Glomerular visceral epithelial cell (primary cell): Measurements from ENCODE around the gene PLIN1.

Source experiments
- DNase-seq: peaks from one replicate; pipeline ENCODE4 v3.0.0-alpha.2; 2016; ENCODE audit errors: extremely low spot score

PLIN1 gene

DNA sequence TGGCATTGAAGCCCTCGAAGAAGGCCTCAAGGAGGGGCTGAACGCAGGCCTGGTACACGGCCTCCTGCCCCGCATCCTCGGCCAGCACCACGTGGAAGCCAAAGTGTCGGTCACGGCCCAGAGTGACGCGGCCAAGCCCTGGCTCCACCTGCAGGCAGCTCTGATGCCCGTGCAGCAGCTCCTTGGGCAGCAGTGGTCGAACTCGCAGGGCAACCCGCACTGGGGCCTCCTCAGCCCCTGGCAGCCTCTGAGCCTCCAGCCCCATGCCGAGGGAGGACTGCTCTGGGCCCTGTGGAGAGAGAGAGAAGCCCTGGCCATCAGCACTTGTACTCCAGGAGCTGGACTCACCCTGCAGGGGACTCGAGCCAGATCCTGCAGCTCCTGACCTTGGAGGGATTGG lies 26.5 kb downstream of the PLIN1 start:
- DNase-seq = no peak

DNA sequence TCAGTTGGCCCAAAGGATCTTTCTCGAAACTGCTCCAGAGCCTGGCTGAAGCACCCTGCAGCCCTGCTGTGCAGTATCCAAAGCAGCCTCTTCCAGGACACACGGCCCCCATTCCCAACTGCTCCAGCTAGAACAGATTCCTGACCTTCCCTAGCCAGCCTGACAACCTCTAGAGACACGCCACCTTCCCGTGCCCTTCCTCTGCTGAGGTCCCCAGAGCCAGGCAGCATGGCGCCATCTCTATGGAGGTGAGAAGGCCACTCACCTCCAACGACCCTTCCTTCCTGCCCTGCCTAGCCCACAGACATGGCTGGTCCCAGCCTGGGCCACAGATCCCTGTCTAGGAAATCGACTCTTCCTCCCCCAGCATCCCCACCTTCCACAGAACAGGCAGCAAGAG lies 27.0 kb downstream of the PLIN1 start:
- DNase-seq = no peak

DNA sequence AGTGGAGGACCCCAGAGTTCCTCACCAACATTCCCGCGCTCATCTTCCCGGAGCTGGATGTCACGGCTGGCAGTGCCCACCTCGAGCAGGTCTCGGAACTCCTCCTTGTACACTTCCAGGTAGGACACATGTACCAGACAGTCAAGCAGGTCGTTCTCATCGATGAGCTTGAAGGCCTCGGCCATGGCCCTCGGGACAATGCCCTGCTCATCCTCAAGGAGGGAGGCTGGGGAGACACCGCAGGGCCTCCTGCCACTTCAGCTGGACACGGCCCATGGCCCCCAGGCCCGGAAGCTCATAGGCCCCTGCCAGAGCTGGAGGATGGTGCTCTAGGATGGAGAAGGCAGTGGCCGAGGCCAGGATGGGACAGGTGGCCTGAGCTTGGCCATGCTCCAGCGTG lies 29.5 kb downstream of the PLIN1 start:
- no peak for DNase-seq

DNA sequence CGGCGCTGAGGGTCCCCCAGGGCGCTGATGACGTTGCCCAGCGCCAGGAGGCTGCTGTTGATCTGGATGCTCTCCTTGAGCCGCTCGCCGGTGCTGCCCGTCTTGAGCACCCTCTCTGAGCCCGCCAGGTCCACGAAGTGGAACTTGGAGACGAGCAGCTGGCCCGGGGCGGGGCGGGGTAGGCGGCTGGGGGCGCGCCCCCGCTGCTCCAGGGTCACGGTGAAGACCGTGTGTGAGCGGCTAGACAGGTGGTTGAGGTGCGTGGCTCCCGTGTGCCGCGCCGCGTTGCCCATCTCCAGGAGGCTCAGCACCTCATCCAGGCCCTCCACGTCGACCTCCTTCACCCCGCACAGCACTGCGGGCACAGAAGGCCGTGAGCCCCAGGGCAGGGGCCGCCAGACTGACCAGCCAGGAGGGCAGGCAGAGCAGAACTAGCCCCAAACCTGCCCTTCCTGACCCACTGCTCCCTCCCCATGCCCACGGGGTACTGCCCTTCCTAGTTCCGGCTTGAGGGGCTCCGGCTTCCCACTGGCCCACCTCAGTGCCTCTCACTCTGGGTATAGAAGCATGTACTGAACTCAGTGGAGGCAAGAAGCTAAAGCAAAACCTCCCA lies 30.0 kb downstream of the PLIN1 start:
- DNase-seq = no peak

DNA sequence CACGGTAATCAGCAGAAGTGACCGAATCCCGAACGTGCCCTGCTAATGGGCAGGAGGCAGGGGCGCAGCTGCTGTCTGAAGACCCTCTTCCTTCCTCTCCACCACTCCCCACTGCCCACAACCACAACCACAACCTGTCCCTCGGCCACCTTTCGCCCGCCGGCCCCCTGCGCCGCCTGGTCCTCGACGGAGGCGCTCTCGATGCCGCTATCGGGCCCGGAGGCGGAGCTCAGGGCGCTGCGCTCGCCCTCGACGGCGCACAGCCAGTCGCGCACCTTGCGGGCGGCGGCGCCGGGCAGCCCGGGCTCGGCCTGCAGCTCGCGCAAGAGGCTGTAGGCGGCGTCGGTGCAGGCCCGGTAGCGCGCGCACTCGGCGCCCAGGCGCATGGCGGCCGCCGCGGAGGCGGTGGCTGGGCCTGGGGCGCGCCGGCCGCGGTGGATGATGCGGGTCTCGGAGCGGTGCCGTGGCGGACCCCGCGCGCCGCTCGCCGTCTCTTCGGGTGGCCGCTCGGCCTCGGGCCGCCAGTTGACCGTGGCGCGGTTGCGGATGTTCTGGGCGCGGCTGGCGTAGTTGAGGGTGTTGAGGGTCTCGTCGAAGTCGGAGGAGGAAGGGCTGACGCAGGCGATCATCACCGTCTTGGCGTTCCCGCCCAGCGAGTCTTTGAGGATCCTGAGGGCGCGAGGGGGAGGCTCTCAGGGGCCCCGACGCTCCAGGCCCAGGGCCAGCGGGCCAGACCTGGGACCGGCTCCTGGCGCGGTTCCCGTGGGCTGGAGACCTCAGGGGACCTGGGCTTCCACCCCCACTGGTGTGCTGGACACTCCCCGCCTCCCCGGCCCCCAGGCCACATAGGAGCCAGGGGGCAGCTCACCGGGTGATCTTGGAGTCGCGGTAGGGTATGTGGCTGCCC lies 30.8 kb downstream of the PLIN1 start:
- no peak for DNase-seq

DNA sequence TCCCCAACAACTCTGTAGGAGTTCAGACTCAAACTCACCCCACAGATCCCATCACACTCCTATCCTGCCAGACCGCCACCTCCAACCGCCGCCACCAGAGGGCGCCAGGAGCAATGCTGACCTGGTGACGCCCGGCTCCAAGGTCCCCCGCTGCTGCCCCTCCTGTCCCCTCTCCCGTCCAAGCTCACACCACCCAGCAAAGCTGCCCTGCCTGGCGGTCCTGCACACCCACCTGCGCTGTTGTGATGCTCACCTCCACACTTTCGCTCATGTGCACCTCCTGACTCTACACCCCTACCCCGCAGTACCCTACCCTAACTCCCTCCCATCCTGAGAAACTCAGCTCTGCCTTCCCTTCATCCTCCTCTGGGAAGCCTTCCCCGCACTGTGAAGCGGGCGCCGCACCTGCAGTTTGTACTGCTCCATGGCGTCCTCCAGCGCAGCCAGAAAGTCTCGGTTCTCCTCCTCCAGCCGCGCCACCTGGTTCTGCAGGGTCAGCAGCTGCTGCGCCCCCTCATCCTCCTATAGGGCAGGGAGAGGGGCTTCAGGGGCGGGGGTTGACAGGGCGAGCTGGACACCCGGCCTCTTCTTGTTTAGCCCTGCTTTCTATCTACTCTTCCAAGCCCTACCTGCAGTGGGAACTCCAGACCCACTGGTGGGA lies 31.8 kb downstream of the PLIN1 start:
- DNase-seq = peak; percentile 65

DNA sequence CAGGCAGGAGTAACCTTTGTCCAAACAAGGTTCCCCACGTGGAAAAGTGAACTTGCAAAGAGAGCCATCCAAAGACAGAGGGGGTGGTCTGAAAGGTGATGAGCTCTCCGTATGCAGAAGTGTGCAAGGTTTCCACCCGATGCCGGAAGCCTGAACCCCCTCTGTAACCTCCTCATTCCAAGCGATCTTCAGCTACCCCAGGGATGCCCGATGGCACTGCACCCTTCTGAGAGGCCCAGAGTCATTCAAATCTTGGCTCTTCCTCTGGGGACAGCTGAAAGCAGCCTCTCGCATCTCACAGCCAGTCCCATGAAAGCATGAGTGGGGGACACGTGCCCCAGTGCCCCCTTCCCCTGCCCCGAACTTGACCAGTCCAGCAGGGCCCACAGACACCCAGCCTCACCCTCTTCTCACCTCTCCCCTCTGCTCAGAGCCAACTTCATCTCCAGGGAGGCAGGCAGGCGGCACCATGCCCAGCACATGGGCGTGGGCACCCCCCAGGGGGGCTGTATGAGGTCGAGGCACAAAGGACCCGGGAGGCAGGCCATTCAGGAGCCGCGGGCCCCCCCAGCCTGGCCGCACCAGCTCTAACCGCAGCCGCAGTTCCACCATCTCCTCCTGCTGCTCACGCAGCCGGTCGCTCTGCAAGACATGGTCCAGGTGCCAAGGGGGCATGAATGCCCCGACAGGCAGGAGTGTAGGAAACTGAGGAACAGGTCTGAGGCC lies 32.6 kb downstream of the PLIN1 start:
- no peak for DNase-seq

DNA sequence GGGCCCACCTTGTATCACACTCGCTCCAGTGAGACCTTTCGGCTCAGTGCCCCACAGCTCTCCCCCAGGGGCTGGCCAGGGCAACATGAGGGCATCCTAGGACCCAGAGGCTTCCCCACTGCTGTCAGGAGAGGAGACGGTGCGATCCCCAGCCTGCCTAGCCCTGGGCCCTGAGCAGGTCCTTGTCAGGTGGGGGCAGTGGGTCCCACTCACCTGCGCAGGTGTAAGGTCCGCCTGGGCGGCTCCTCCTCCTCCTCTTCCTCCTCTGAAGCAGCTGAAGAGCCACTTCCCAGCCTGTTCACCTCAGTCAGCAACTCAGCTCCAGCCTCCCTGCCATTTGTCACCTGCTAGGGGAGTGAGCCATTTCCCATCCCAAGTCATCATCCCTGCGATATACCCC lies 33.5 kb downstream of the PLIN1 start:
- no peak for DNase-seq

DNA sequence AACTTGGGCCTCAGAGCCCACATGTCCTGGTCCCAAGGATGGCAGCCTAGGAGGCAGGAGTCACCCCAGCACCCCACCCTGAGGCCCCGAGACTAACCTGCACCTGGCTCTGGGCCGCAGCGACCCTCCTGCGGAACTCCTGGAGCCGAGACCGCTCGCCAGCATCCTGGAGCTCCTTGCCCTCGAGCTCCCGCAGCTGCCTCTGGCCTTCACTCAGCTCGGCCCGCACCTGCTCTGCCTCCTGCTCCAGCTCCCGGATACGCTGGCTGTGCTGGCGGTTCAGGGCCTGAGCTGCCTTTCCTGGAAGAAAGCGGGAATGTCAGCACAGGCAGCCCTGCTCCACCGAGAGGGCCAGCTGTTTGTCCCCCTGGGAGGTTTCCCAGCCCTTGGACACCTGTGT lies 37.1 kb downstream of the PLIN1 start:
- no peak for DNase-seq

DNA sequence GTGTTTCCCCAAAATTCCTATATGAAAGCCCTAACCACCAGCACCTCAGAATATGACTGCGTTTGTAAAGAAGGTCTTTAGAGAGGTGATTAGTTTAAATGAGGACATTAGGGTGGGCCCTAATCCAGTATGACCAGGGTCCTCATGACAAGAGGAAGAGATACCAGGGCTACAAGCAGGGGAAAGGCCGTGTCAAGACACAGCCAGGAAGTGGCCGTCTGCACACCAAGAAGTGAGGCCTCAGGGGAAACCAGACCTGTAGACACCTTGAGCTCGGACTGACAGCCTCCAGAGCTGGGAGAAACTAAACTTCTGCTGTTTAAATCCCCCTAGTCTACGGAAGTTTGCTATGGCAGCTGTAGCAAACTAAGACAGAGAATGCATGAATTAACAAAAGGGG lies 38.1 kb downstream of the PLIN1 start:
- DNase-seq = no peak

DNA sequence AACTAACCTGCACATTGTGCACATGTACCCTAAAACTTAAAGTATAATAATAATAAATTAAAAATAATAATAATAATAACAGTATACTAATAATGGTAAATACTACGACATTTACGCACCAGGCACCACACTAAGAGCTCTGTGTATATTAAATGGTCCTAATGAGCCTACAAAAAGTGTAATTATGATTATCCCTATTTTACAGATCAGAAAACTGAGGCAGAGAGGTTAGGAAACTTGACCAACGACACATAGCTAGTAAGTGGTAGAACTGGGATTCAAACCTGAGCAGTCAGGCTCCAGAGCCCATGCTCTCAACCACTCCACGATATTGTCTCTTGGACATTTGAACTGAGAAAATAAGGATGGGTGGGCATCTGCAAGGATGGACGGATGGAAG lies 38.9 kb downstream of the PLIN1 start:
- DNase-seq = no peak

DNA sequence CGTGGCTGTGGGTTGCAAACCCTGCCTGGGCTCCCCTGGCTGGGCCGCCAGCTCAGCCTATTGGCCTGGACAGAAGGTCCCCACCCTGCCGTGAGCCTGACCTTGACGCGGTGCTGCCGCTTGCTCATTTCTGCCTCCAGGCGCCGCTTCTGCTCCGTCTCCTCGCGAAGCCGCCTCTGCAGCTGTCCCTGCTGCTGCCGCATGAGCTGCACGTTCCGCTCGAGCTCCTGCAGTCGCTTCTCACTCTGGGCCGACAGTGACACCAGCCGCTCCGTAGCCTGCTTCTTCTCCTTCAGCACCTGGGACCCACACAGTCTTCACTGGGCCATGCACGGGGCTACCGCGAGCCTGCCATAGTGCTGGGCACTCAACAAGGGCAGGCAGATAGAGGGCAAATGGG lies 45.6 kb downstream of the PLIN1 start:
- DNase-seq = no peak

DNA sequence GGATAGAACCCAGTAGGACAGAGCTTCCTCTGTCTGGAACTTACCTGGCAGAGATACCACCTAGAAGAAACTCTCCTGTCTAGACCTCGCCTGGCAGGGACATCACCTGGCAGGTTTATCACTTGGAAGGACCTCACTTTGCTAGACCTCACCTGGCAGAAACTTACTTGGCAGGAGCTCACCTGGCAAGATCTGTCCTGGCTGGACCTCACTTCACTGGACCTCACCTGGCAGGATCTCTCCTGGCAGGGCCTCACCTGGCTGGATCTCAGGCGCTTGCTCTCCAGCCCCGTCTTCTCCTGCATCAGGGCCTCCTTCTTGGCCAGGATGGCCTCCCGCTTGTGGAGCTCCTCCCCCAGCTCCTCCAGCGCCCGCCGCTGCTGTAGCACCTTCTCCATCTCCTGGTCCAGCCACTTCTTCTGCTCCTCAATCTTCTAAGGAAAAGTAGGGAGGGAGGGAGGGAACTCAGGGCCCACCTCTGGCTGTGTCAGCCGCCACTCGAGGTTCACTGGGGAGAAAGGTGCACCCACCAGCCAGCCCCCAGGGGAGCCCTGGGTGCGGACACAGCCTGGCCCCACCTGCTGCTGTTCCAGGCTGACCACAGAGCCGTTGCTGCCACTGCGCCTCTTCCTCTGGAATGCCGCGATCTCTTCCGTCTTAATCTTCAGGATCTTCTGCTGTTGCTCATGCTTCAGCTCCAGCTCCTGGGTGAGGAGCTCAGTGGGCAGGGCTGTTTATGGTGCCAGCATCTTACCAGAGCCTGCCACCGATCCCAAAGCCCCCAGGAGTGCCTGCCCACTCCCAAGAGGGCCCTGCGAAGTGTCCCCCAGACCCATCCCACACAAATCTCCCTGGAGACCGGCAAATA lies 46.4 kb downstream of the PLIN1 start:
- DNase-seq = no peak

DNA sequence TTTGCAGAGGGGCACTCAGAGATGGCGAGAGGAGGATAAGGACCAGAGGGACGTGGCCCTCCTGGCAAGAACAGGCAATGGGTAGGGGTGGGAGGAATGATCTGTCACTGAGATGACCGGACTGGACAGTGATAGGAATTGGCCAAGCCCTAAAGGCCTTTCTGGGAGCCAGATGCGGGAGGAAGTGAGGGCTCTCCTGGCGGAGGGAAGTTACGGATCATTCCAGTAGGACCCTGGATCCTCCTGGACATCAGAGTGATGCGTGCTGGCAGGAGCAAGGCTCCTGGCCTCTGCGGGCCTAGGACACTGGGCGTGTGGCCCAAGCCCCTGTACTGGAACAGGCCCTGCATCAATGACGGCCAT lies 47.3 kb downstream of the PLIN1 start:
- no peak for DNase-seq

DNA sequence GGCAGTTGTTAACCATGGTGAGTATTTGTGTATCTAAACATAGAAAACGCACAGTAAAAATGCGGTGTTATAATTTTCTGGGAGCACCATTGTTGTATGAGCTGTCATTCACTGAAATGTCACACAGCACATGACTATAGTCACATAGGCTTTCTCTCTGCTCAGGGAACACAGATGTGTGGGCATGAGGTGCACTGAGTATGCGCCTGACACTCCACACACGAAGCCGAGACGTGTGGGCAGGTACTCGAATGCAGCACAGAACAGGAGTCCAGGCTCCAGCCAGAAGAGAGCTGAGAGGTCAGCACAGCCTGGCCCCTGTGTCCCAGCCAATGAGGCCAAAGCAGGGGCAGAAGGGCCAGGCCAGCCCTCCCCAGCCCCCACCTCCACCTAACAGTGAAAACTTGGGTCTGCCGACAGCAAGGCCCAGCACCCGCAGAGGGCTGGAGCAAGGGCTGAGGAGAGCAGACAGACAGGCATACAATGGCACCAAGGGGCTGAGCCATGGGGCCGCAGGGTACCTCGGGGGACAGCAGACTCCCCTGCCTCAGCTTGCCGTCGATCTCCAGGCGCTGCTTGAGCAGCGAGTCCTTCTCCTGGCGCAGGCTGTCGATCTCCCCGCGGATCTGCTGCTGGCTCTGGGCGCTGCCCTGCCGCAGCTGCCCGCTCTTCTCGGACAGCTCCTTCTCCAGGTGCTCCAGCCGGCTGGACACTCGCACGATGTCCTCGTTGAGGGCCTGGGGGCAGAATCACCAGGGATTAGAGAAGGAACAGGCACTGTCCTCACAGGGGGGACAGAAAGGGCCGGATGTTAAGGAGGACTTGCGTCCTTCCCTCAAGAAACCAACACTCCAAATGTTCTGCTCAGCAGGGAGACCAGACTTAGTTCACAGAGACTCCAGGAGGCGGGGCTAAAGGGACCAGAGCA lies 47.9 kb downstream of the PLIN1 start:
- DNase-seq = no peak

DNA sequence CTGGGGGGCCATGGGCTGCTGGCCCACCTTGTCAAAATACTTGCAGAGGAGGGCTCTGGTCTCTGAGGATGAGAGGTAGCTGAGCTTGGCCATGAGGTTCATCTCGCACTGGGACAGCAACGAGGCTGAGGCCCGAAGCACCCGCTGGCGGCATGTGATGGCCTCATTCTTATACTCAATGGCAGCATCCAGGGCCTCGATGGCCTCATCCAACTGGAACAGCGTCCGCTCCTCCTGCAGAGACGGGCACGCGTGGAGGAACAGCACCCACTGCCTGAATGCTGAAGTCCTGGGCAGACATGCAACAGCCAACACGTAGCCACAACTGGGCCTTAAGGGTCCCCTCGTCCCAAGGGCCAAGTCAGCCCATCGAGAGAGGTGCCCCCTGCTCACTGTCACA lies 48.9 kb downstream of the PLIN1 start:
- no peak for DNase-seq

DNA sequence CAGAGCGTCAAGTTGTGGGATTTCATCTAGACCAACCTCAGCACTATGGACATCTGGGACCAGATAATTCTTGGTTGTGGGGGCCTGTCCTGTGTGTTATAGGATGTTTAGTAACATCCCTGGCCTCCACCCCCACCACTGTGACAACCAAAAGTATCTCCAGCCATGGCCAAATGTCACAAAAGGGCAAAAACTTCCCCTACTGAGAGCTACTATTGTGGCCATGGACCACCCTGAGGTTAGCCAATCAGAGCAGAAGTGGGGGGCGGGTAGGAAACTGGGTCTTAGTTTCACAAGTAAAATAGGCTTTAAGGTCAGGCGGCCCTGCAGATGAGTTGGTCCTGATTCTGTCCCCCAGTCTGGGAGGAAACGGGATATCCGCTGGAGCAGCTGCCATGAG lies 49.3 kb downstream of the PLIN1 start:
- DNase-seq = no peak

DNA sequence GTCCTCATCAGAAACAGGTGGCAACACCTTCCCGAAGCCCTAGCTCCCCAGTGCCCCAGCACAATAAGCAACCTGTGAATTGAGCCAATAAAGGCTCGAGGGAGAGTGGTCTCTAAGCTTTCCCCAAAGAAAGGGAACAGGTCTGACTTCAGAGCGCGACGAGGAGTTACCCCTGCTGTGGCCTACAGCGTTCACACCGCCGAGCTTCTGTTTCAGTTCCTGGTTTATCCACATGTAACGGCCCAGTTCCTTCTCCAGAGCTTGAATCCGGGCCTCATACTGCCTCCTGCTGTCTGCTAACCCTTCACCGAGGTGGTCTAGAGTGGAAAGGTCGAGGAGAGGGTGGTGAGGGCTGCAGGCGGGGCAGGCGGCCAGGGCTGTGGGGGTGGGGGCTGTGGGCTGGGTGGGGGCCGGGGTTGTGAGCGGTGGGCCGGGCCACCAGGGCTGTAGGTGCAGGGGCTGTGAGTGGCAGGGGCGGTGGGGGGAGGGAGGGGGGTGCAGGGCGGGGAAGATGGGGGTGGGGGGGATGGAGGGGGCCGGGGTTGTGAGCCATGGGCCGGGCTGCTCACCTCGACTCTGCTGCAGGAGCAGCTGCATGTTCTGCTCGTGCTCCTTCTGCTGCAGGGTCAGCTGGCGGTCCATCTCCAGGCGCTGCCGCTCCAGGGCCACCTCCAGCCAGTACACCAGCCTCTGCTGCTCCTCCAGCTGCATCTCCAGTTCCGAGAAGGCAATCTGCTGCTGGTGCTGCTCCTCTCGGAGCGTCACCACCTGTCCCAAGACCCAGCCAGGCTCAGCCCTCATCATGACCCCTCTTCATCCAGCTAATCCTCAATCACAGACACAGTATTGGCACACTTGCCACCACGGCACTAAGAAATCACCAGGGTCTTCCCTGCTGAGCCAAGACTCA lies 50.1 kb downstream of the PLIN1 start:
- DNase-seq = no peak

DNA sequence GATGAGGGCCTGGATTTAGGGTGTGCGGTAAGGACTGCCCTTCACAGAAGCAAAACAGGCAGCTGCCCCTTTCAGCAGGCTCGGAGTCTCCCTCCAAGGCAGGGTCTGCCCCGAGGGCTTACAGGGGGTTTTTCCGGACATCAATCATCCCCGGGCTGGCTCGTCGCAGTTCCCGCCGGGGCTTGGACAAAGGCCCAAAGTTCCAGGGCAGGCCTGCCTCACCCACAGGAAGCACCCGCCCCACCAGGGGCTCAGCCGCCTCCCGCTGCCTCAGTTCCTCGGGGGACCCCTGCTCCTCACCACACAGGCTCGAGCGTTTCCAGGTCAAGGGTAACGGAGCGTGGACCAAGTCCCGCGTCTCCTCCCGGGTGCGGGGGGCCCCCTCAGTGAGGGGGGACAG lies 50.9 kb downstream of the PLIN1 start:
- no peak for DNase-seq
